ENCODE data around the gene KIAA1217. TPM values are rescaled to one million over a fixed set of nuclear protein-coding genes. Genes with fewer than 3 reads are reported as not detected.

Gene KIAA1217
- polyA plus RNA-seq, 1 donor from 2014 or later, result 0.22 TPM

DNA sequence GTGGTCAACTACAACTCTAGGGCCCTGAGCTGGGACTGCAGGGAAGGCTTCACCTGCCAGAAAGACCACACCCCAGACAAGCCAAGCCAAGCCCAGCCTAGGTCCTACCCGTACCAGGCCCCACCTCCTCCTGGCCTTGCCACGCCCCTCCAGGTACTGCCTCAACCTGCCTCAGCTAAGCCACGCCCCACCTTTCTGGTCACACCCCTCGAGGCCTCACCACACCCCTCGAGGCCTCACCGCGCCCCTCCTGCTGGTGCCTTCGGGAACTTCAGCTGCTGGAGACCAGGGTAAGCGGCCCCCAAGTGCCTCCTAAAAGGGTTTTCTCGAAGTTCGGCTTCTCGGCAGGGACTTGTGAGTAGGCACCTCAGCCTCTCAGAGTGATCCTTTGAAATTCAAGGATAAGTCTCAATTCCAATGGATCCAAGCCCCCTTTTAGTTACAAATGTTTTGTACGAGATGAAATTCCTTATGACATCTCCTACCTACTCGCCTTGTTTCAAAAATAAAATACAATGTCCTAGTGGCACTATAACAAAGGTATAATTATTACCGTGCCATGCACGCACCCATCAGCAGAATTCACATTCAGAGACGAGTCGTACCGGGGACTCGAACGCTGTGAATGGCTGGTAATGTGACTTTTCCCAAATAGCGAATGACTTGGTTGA is 343.5 kb downstream of the KIAA1217 start:
- Histone ChIP-seq H3K9me3 (ENCODE audit: low read length) (no peaks in the 10 kb centered on the region), H3K27me3 (ENCODE audit: insufficient read depth, low read depth, low read length) (no peaks in the 10 kb centered on the region), H3K4me2 (ENCODE audit: low read length) (no peak overlapping the region), H3K79me2 (replicated peaks; ENCODE audit: insufficient read depth, low read length) (no peaks in the 10 kb centered on the region), H3F3A (ENCODE audit: insufficient read depth, low read length, poor library complexity, severe bottlenecking) (no peaks in the 10 kb centered on the region), H3K27ac (ENCODE audit: low read length) (no peak overlapping the region), H3K9me2 (ENCODE audit: insufficient read depth, low read length) (no peaks in the 10 kb centered on the region), H4K20me1 (ENCODE audit: insufficient read depth) (no peaks in the 10 kb centered on the region), H3K4me3 (ENCODE audit: low read length) (no peak overlapping the region), H2AFZ (ENCODE audit: low read depth, low read length) (no peak overlapping the region), H3K9ac (ENCODE audit: low read length) (no peak overlapping the region), H3K36me3 (ENCODE audit: insufficient read depth, low read length) (no peaks in the 10 kb centered on the region)
- TF ChIP-seq RAD21 (conservative IDR thresholded peaks at IDR 0.05), result no peak
- TF ChIP-seq, protein P1, sequence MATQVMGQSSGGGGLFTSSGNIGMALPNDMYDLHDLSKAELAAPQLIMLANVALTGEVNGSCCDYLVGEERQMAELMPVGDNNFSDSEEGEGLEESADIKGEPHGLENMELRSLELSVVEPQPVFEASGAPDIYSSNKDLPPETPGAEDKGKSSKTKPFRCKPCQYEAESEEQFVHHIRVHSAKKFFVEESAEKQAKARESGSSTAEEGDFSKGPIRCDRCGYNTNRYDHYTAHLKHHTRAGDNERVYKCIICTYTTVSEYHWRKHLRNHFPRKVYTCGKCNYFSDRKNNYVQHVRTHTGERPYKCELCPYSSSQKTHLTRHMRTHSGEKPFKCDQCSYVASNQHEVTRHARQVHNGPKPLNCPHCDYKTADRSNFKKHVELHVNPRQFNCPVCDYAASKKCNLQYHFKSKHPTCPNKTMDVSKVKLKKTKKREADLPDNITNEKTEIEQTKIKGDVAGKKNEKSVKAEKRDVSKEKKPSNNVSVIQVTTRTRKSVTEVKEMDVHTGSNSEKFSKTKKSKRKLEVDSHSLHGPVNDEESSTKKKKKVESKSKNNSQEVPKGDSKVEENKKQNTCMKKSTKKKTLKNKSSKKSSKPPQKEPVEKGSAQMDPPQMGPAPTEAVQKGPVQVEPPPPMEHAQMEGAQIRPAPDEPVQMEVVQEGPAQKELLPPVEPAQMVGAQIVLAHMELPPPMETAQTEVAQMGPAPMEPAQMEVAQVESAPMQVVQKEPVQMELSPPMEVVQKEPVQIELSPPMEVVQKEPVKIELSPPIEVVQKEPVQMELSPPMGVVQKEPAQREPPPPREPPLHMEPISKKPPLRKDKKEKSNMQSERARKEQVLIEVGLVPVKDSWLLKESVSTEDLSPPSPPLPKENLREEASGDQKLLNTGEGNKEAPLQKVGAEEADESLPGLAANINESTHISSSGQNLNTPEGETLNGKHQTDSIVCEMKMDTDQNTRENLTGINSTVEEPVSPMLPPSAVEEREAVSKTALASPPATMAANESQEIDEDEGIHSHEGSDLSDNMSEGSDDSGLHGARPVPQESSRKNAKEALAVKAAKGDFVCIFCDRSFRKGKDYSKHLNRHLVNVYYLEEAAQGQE (IDR thresholded peaks at IDR 0.05; ENCODE audit: borderline replicate concordance), result no peak

DNA sequence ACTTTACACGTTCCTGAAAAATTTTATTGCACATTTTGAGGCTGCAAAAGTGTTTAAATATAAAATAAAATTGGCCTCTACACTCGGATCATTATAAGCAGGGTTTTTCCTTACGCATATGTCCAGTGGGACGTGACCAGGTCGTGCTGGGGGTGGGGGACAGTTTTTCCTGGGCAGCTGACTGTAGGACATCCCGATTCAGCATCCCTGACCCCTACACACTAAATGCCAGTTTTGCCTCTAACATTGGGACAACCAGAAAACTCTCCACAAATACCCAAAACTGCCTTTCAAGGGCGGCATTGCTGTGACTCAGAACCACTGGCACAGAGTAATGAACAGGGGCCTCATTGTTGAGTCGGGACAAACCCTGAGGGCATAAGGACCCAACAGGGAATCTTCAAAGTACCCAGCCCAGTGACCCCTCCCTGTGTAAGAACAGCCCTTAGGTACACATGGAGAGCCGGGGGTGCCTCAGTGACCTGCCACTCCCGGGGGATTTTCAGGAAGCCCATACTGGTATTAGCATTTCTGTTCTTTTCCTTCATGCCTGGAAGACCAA is 344.2 kb downstream of the KIAA1217 start:
- TF ChIP-seq, protein P1 (IDR thresholded peaks at IDR 0.05; ENCODE audit: borderline replicate concordance), result no peak
- no peak for TF ChIP-seq EZH2 (IDR thresholded peaks at IDR 0.05; ENCODE audit: borderline replicate concordance, insufficient read depth, low read length, poor library complexity, severe bottlenecking)
- TF ChIP-seq EP300 (conservative IDR thresholded peaks at IDR 0.05; ENCODE audit: poor library complexity, severe bottlenecking), result no peak
- no peak for TF ChIP-seq CTCF (IDR thresholded peaks at IDR 0.05; ENCODE audit: poor library complexity, severe bottlenecking)
- no peak for TF ChIP-seq RAD21 (conservative IDR thresholded peaks at IDR 0.05)
- no peak for TF ChIP-seq TAF1 (IDR thresholded peaks at IDR 0.05; ENCODE audit: low read depth)
- no peak for TF ChIP-seq SMC3 (conservative IDR thresholded peaks at IDR 0.05; ENCODE audit: poor library complexity)
- TF ChIP-seq MXI1 (conservative IDR thresholded peaks at IDR 0.05; ENCODE audit: poor library complexity, severe bottlenecking), result no peak
- TF ChIP-seq POLR2AphosphoS5 (IDR thresholded peaks at IDR 0.05), result no peak
- no peaks in the 10 kb centered on the region for H3K36me3 ChIP-seq (ENCODE audit: insufficient read depth, low read length)
- H3F3A ChIP-seq (ENCODE audit: insufficient read depth, low read length, poor library complexity, severe bottlenecking), result no peaks in the 10 kb centered on the region
- no peak overlapping the region for H3K4me2 ChIP-seq (ENCODE audit: low read length)
- H3K9me3 ChIP-seq (ENCODE audit: low read length), result no peaks in the 10 kb centered on the region
- no peaks in the 10 kb centered on the region for H3K27me3 ChIP-seq (ENCODE audit: insufficient read depth, low read depth, low read length)
- no peak overlapping the region for H3K4me3 ChIP-seq (ENCODE audit: low read length)
- H3K9me2 ChIP-seq (ENCODE audit: insufficient read depth, low read length), result no peaks in the 10 kb centered on the region
- no peak overlapping the region for H3K9ac ChIP-seq (ENCODE audit: low read length)
- H2AFZ ChIP-seq (ENCODE audit: low read depth, low read length), result no peak overlapping the region
- H3K79me2 ChIP-seq (replicated peaks; ENCODE audit: insufficient read depth, low read length), result no peaks in the 10 kb centered on the region
- no peaks in the 10 kb centered on the region for H4K20me1 ChIP-seq (ENCODE audit: insufficient read depth)
- H3K27ac ChIP-seq (ENCODE audit: low read length), result no peak overlapping the region
